ENCODE measurements around the gene TMEM229B. TPM values are rescaled to one million over a fixed set of nuclear protein-coding genes. Genes with fewer than 3 reads are reported as not detected.

Gene TMEM229B
- total RNA-seq (2014; rRNA removed; shearing (Covaris generic)), result 3.7 TPM in 2 replicates

- DNase-seq (ENCODE audit: low read depth), result peak; percentile 67
Observed at GRCh38 chr14:67487937-67488893, at the start of gene TMEM229B. Gene TMEM229B (minus strand): TSS chr14:67488721. CDS start chr14:67473923, 14,798 bp downstream.

GRCh38 chr14:67537736-67538135 lies 49.2 kb upstream of the TMEM229B start:
- no peak for DNase-seq (ENCODE audit: low read depth)

GRCh38 chr14:67536087-67536486 lies 47.6 kb upstream of the TMEM229B start:
- DNase-seq (ENCODE audit: low read depth), result no peak

GRCh38 chr14:67533754-67534085 lies 45.2 kb upstream of the TMEM229B start:
- DNase-seq (ENCODE audit: low read depth), result no peak

GRCh38 chr14:67532998-67533753 lies 44.7 kb upstream of the TMEM229B start, which contains the start of gene PLEKHH1:
Gene PLEKHH1 (plus strand): TSS chr14:67533290. CDS start chr14:67541868, 8,578 bp downstream.
- peak; percentile 75 for DNase-seq (ENCODE audit: low read depth)

GRCh38 chr14:67532606-67532997 lies 44.1 kb upstream of the TMEM229B start:
- no peak for DNase-seq (ENCODE audit: low read depth)

GRCh38 chr14:67529947-67530935 lies 41.7 kb upstream of the TMEM229B start:
- no peak for DNase-seq (ENCODE audit: low read depth)

- DNase-seq (ENCODE audit: low read depth), result no peak
Observed at GRCh38 chr14:67528276-67528675, 39.8 kb upstream of the TMEM229B start.

GRCh38 chr14:67527756-67528155 lies 39.2 kb upstream of the TMEM229B start:
- no peak for DNase-seq (ENCODE audit: low read depth)

- peak; percentile 54 for DNase-seq (ENCODE audit: low read depth)
Observed at GRCh38 chr14:67526676-67527459, 38.3 kb upstream of the TMEM229B start.

- no peak for DNase-seq (ENCODE audit: low read depth)
Observed at GRCh38 chr14:67526181-67526580, 37.7 kb upstream of the TMEM229B start.

- DNase-seq (ENCODE audit: low read depth), result no peak
Observed at GRCh38 chr14:67525389-67525788, 36.9 kb upstream of the TMEM229B start.

GRCh38 chr14:67524634-67524963 lies 36.1 kb upstream of the TMEM229B start:
- peak; percentile 48 for DNase-seq (ENCODE audit: low read depth)

GRCh38 chr14:67523764-67524633 lies 35.5 kb upstream of the TMEM229B start:
- DNase-seq (ENCODE audit: low read depth), result no peak

- DNase-seq (ENCODE audit: low read depth), result peak; percentile 15
Observed at GRCh38 chr14:67522270-67522669, 33.7 kb upstream of the TMEM229B start.

GRCh38 chr14:67520482-67520881 lies 32.0 kb upstream of the TMEM229B start:
- no peak for DNase-seq (ENCODE audit: low read depth)

GRCh38 chr14:67519406-67519805 lies 30.9 kb upstream of the TMEM229B start:
- no peak for DNase-seq (ENCODE audit: low read depth)

GRCh38 chr14:67517083-67517482 lies 28.6 kb upstream of the TMEM229B start:
- DNase-seq (ENCODE audit: low read depth), result no peak

GRCh38 chr14:67516676-67517075 lies 28.2 kb upstream of the TMEM229B start:
- DNase-seq (ENCODE audit: low read depth), result no peak
